Breast epithelium (tissue), 4 donors: ENCODE data around the gene THNSL1. TPM values are rescaled to one million over a fixed set of nuclear protein-coding genes. Genes with fewer than 3 reads are reported as not detected.
"Not testable (repeated sequence)": the region's sequence is repeated elsewhere in the genome, so short reads cannot be mapped to it uniquely, and the experiment has no call there.

ENCODE experiments used
- DNase-seq, 2 donors: peaks; one replicate each; pipeline ENCODE4 v3.0.0-alpha.2; 2019; ENCODE audit warnings: low spot score in 2 of 2
- H3K27ac ChIP-seq, 2 donors: fragments of 200-600 bp; sonication (generic) in 1 of 2; one replicate each; pipeline ENCODE4 v1.5.1; 2016 to 2019; ENCODE audit warnings: mild to moderate bottlenecking in 1 of 2
- H3K27me3 ChIP-seq, 2 donors: fragments of 200-600 bp; sonication (generic) in 1 of 2; one replicate each; pipeline versions ENCODE4 v1.5.1 to v1.6.0; 2017 to 2019; ENCODE audit warnings: control low read depth in 1 of 2, mild to moderate bottlenecking in 1 of 2
- H3K36me3 ChIP-seq: fragments of 200-600 bp; one replicate; pipeline ENCODE4 v1.5.1; 2019
- H3K4me1 ChIP-seq, 2 donors: fragments of 200-600 bp; sonication (generic); one replicate each; pipeline ENCODE4 v1.5.1; 2016 to 2019; ENCODE audit warnings: control low read depth in 1 of 2
- H3K4me3 ChIP-seq, 3 donors: fragments of 200-600 bp; sonication (generic); 1 replicate in 2 of 3; 2 replicates in 1 of 3; pipeline ENCODE4 v1.5.1; 2016 to 2019; ENCODE audit warnings: mild to moderate bottlenecking in 3 of 3, moderate library complexity in 2 of 3
- H3K9me3 ChIP-seq, 2 donors: fragments of 200-600 bp; sonication (generic) in 1 of 2; one replicate each; pipeline ENCODE4 v1.5.1; 2016 to 2019; ENCODE audit warnings: control low read depth in 1 of 2
- CTCF ChIP-seq, 3 donors: fragments of 450-650 bp; IDR thresholded peaks; one replicate each; pipeline ENCODE4 v1.5.1; 2016 to 2017; ENCODE audit warnings: antibody characterized with exemption in 3 of 3, mild to moderate bottlenecking in 3 of 3, moderate library complexity in 3 of 3
- POLR2A ChIP-seq: fragments of 450-650 bp; IDR thresholded peaks from one replicate; pipeline ENCODE4 v1.6.1; 2016; ENCODE audit warnings: antibody characterized with exemption, mild to moderate bottlenecking, moderate library complexity
- POLR2AphosphoS5 ChIP-seq, 3 donors: sonication (generic); formaldehyde crosslinking; IDR thresholded peaks; one replicate each; pipeline ENCODE4 v1.6.1; 2017; ENCODE audit warnings: antibody characterized with exemption in 3 of 3
- intact Hi-C: fragments of 100-400 bp; cut with DNase I; formaldehyde crosslinking; loops from one replicate; pipeline ENCODE4 v1.15.1; 2023; ENCODE audit warnings: low total_unique reads
- total RNA-seq, 3 donors: library from RNA; depleted of rRNA; stranded (reverse); fragments of >200 nt; gene quantifications; one replicate each; pipeline ENCODE4 v1.1.0, GENCODE V29; 2016

The THNSL1 gene
- 1 to 10 TPM; 1.6 to 4.2 (median 1.6) TPM for total RNA-seq

- DNase-seq: peak; percentile 97 to 98
- Histone ChIP-seq H3K4me1 (peaks cover 0 to 6% of the 10 kb centered on the region in 2 donors), H3K27ac (peak within 1 kb of the TSS; percentile 94 to 95), H3K36me3 (no peaks in the 10 kb centered on the region), H3K27me3 (no peaks in the 10 kb centered on the region), H3K9me3 (no peaks in the 10 kb centered on the region), H3K4me3 (peak within 1 kb of the TSS; percentile 55 to 76 (median 72))
- TF ChIP-seq POLR2A: peak; percentile 71
- TF ChIP-seq POLR2AphosphoS5 (IDR thresholded peaks at IDR 0.05): peak; percentile 75 to 84 (median 81)
- no peak for TF ChIP-seq CTCF (IDR thresholded peaks at IDR 0.05)
- intact Hi-C loops: loop anchor here (5.0 kb wide), 1 partner anchor 294 kb away; the partner anchor contains the start of gene ARHGAP21
Measured at GRCh38 chr10:25016376-25017153, at the start of gene THNSL1. TSS of gene THNSL1 (plus strand) at chr10:25016612. CDS start at chr10:25023224, 6,612 bp downstream.

GRCh38 chr10:24966962-24967481, 49.4 kb upstream of the THNSL1 start:
- intact Hi-C loops: no loop called here
- Histone ChIP-seq H3K36me3 (no peaks in the 10 kb centered on the region), H3K27me3 (no peaks in the 10 kb centered on the region), H3K4me1 (no peaks in the 10 kb centered on the region), H3K27ac (no peak overlapping the region), H3K4me3 (no peak overlapping the region), H3K9me3 (no peaks in the 10 kb centered on the region)
- no peak for DNase-seq
- TF ChIP-seq POLR2AphosphoS5 (IDR thresholded peaks at IDR 0.05) (no peak), CTCF (IDR thresholded peaks at IDR 0.05) (no peak), POLR2A (no peak)

DNA sequence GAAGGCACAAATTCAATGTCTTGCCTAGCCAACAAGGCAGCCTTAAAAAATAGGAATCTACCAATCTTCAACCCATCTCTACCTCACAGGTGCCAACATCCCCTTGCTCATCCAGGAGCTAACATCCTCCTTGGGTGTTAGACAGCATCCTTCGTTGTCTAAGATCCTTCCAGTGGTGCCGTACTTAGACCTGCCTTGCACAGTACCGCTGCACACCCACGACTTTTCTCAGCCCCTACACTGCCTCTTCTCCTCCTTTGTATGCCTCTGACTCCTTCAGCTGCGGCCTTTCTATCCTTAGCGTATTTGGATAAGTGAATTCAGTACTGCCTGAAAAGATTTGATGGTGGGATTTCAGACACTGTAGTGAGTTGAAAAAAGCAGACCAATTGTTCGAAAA, 48.1 kb upstream of the THNSL1 start:
- Histone ChIP-seq H3K9me3 (no peaks in the 10 kb centered on the region), H3K36me3 (no peaks in the 10 kb centered on the region), H3K4me1 (no peaks in the 10 kb centered on the region), H3K4me3 (no peak overlapping the region), H3K27me3 (no peaks in the 10 kb centered on the region), H3K27ac (no peak overlapping the region)
- intact Hi-C loops: no loop called here
- TF ChIP-seq POLR2AphosphoS5 (IDR thresholded peaks at IDR 0.05) (no peak), POLR2A (no peak)
- DNase-seq: no peak

DNA sequence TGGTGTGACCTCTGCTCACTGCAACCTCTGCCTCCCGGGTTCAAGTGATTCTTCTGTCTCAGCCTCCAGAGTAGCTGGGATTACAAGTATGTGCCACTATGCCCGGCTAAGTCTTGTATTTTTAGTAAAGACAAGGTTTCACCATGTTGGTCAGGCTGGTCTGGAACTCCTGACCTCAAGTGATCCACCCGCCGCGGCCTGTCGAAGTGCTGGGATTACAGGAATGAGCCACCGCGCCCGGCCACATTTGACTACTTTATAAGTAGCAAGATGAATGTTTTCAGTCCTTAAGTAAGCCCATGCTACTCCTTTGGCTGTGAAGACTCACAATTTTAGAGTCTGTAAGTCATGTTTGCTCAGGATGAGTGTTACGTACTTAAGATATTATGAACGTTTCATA, 47.5 kb upstream of the THNSL1 start:
- H3K4me3 ChIP-seq: not testable (repeated sequence)

GRCh38 chr10:24969841-24970281, 46.6 kb upstream of the THNSL1 start:
- intact Hi-C loops: no loop called here
- H3K27ac ChIP-seq: no peak overlapping the region
- H3K36me3 ChIP-seq: no peaks in the 10 kb centered on the region
- no peaks in the 10 kb centered on the region for H3K4me1 ChIP-seq
- TF ChIP-seq POLR2AphosphoS5 (IDR thresholded peaks at IDR 0.05) (no peak), CTCF (IDR thresholded peaks at IDR 0.05) (no peak), POLR2A (no peak)
- DNase-seq: no peak
- no peaks in the 10 kb centered on the region for H3K9me3 ChIP-seq
- no peaks in the 10 kb centered on the region for H3K27me3 ChIP-seq
- H3K4me3 ChIP-seq: no peak overlapping the region

More for the DNA sequence above, 47.5 kb upstream of the THNSL1 start:
- DNase-seq, intact Hi-C loops, H3K27me3 ChIP-seq, H3K36me3 ChIP-seq, H3K9me3 ChIP-seq, H3K4me1 ChIP-seq, H3K27ac ChIP-seq: not testable (repeated sequence)

DNA sequence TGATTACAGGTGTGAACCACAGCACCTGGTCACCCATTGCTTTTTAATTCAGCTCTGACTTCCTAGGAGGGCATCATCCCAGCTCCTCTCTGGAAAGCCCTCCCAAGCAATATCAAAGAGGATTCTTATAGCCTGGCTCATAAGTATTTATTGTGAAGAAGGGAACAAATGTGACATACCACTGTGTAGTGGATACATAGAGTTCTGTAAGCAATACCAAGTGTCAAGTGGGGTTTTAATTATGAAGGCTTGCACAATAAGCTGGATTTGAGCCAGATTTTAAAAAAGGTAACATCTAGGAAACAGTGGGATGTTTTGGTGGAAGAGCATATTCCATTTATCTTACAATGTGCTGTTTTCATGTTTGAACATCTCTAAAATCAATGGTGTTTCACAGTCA, 45.0 kb upstream of the THNSL1 start:
- H3K36me3 ChIP-seq: no peaks in the 10 kb centered on the region
- H3K27me3 ChIP-seq: no peaks in the 10 kb centered on the region
- no peak for DNase-seq
- H3K4me3 ChIP-seq: no peak overlapping the region
- no peaks in the 10 kb centered on the region for H3K9me3 ChIP-seq
- TF ChIP-seq CTCF (IDR thresholded peaks at IDR 0.05) (no peak), POLR2AphosphoS5 (IDR thresholded peaks at IDR 0.05) (no peak), POLR2A (no peak)
- H3K4me1 ChIP-seq: no peaks in the 10 kb centered on the region
- intact Hi-C loops: no loop called here
- H3K27ac ChIP-seq: no peak overlapping the region
